Measurements from ENCODE around the gene SPRY4.

GRCh38 chr5:142334538-142334937, 9.7 kb upstream of the SPRY4 start:
- TF ChIP-seq POLR2A (IDR thresholded peaks at IDR 0.05; ENCODE audit: low read depth, low read length): no peak
- TF ChIP-seq POLR2AphosphoS5 (IDR thresholded peaks at IDR 0.05; ENCODE audit: low read depth, low read length): no peak
- TF ChIP-seq TAF1 (IDR thresholded peaks at IDR 0.05; ENCODE audit: borderline replicate concordance, low read depth, low read length): no peak

Measured in GM12892 (cell line).